Kidney (tissue), 14 donors: ENCODE measurements around the gene RTKN2. TPM values are rescaled to one million over a fixed set of nuclear protein-coding genes. Genes with fewer than 3 reads are reported as not detected.

Experiments
- DNase-seq, 5 donors: peaks; one replicate each; pipeline ENCODE4 v3.0.0-alpha.2; 2013 to 2020
- FAIRE-seq: peaks from 2 replicates; lab custom pipeline; 2012; peaks lifted over from hg19 to GRCh38; lab: Jason Lieb, UNC
- H3K27ac ChIP-seq, 2 donors: one replicate each; pipeline ENCODE4 v1.7.0; 2013; ENCODE audit warnings: low read depth in 2 of 2, low read length in 2 of 2, inconsistent platforms in 1 of 2
- H3K27me3 ChIP-seq: one replicate; pipeline ENCODE4 v1.7.1; 2013; ENCODE audit warnings: low read length, inconsistent platforms; ENCODE audit not compliant: control insufficient read depth, insufficient read depth
- H3K36me3 ChIP-seq, 3 donors: one replicate each; pipeline versions ENCODE4 v1.7.0 to v1.7.1; 2013; ENCODE audit warnings: low read length in 3 of 3, control low read depth in 1 of 3, inconsistent platforms in 1 of 3; ENCODE audit not compliant: insufficient read depth in 3 of 3, control insufficient read depth in 2 of 3
- H3K4me1 ChIP-seq, 3 donors: one replicate each; pipeline versions ENCODE4 v1.7.0 to v1.7.1; 2013; ENCODE audit warnings: low read length in 3 of 3, inconsistent platforms in 1 of 3, low read depth in 1 of 3; ENCODE audit not compliant: control insufficient read depth in 2 of 3, insufficient read depth in 2 of 3
- H3K4me3 ChIP-seq, 3 donors: one replicate each; pipeline versions ENCODE4 v1.7.0 to v1.8.1; 2013; ENCODE audit warnings: low read length in 3 of 3, control low read depth in 1 of 3, inconsistent platforms in 1 of 3
- H3K9ac ChIP-seq, 3 donors: one replicate each; pipeline versions ENCODE4 v1.7.0 to v1.7.1; 2013; ENCODE audit warnings: low read length in 3 of 3, control low read depth in 1 of 3, inconsistent platforms in 1 of 3
- H3K9me3 ChIP-seq, 3 donors: one replicate each; pipeline versions ENCODE4 v1.7.0 to v1.7.1; 2013; ENCODE audit warnings: low read length in 3 of 3, control low read depth in 1 of 3, inconsistent platforms in 1 of 3; ENCODE audit not compliant: control insufficient read depth in 2 of 3, insufficient read depth in 1 of 3
- intact Hi-C: fragments of 100-400 bp; cut with DNase I; formaldehyde crosslinking; loops from one replicate; pipeline ENCODE4 v1.11.1; 2022
- polyA plus RNA-seq: library from polyadenylated mRNA; stranded (reverse); fragments of 350-450 nt; fragmentation: Illumina TruSeq; extraction: RNeasy Lipid Tissue Mini Kit (QIAGEN cat#74804); gene quantifications from one replicate; pipeline ENCODE4 v1.2.3, GENCODE V29; 2014; ENCODE audit warnings: low read depth, low replicate concordance; ENCODE audit not compliant: insufficient read depth
- total RNA-seq: library from RNA; stranded (reverse); fragmentation: NEBNext Ultra II Directional; extraction: Animal tissue kit (Norgen Biotek cat#: 25700); gene quantifications from one replicate; pipeline ENCODE4 v1.2.1, GENCODE V29; 2021
- TF ChIP-seq, protein P1 (sequence below): IDR thresholded peaks from 3 replicates; pipeline ENCODE4 v1.5.1; 2012; ENCODE audit warnings: mild to moderate bottlenecking, moderate library complexity, borderline replicate concordance; ENCODE audit not compliant: insufficient read depth; ENCODE audit errors: extremely low read depth
- donor health status: control.
- donor health status: control.
- donor health status: control.
- donor health status: control.
- donor health status: control.
- donor health status: DM: yes; HTN: yes; CAD: no.
- donor health status: Normal renal cell carcinoma (clear cell type).

Gene RTKN2
- total and polyA plus RNA-seq, 2 donors from 2014 or later = 0.24 to 1.6 TPM

- DNase-seq (no peak), FAIRE-seq (peak; percentile 27)
- H3K27ac ChIP-seq = no peak overlapping the region
- no peaks in the 10 kb centered on the region for H3K4me1 ChIP-seq
- H3K36me3 ChIP-seq = no peaks in the 10 kb centered on the region
- intact Hi-C loops = no loop called here
- peaks cover 0 to 8% (median 6%) of the 10 kb centered on the region in 3 donors for H3K9me3 ChIP-seq
- no peak overlapping the region for H3K4me3 ChIP-seq
- TF ChIP-seq, protein P1, sequence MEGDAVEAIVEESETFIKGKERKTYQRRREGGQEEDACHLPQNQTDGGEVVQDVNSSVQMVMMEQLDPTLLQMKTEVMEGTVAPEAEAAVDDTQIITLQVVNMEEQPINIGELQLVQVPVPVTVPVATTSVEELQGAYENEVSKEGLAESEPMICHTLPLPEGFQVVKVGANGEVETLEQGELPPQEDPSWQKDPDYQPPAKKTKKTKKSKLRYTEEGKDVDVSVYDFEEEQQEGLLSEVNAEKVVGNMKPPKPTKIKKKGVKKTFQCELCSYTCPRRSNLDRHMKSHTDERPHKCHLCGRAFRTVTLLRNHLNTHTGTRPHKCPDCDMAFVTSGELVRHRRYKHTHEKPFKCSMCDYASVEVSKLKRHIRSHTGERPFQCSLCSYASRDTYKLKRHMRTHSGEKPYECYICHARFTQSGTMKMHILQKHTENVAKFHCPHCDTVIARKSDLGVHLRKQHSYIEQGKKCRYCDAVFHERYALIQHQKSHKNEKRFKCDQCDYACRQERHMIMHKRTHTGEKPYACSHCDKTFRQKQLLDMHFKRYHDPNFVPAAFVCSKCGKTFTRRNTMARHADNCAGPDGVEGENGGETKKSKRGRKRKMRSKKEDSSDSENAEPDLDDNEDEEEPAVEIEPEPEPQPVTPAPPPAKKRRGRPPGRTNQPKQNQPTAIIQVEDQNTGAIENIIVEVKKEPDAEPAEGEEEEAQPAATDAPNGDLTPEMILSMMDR = no peak
- no peak overlapping the region for H3K9ac ChIP-seq
- no peaks in the 10 kb centered on the region for H3K27me3 ChIP-seq
These were observed 93.4 kb downstream of the RTKN2 start for GRCh38 chr10:62175251-62175650.

DNA sequence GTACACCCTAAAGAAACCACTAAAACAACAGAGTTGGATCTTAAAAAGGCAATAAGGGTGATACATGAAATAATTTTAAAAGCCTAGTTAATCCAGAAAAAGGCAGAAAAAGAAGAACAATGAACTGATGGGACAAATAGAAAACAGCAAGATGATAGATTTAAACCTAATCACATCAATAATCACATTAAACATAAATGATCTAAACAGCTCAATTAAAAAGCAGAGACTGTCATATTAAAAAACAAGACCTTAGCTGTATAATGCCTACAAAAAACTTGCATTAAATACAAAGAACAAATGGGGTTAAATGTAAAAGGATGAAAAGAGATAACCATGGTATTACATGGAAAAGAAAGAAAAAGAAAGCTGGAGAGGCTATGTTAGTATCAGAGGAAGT, 96.2 kb downstream of the RTKN2 start:
- H3K27ac ChIP-seq = no peak overlapping the region
- no peak overlapping the region for H3K9ac ChIP-seq
- H3K4me1 ChIP-seq = no peaks in the 10 kb centered on the region
- DNase-seq (no peak), FAIRE-seq (no peak)
- intact Hi-C loops = no loop called here
- TF ChIP-seq, protein P1 = no peak
- H3K27me3 ChIP-seq = no peaks in the 10 kb centered on the region
- H3K36me3 ChIP-seq = no peaks in the 10 kb centered on the region
- H3K9me3 ChIP-seq = peaks cover 0 to 8% (median 6%) of the 10 kb centered on the region in 3 donors
- no peak overlapping the region for H3K4me3 ChIP-seq

DNA sequence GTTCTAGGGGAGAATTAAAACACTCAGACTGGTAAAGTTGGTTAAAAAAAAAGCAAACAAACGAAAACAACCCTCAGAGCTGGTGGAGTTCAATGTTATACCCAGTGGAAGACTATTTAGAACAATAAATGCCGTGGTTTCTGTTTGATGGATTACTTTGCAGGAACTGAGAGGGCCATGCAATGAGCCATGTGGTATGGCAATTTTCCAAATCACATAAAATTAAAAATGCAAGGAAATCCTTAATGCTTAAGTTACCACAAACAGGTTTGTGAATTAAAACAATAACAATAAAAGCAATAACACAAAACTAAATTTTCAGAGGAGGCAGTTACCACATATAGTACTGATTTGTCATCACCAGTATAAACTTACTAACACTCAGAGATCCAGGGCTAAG, 96.9 kb downstream of the RTKN2 start:
- peaks cover 0 to 8% (median 6%) of the 10 kb centered on the region in 3 donors for H3K9me3 ChIP-seq
- no peak overlapping the region for H3K9ac ChIP-seq
- intact Hi-C loops = no loop called here
- no peak overlapping the region for H3K27ac ChIP-seq
- no peaks in the 10 kb centered on the region for H3K4me1 ChIP-seq
- H3K4me3 ChIP-seq = no peak overlapping the region
- H3K27me3 ChIP-seq = no peaks in the 10 kb centered on the region
- no peaks in the 10 kb centered on the region for H3K36me3 ChIP-seq
- TF ChIP-seq, protein P1 = no peak
- DNase-seq = peak in 1 of 5 donors; percentile 24
- FAIRE-seq = no peak

DNA sequence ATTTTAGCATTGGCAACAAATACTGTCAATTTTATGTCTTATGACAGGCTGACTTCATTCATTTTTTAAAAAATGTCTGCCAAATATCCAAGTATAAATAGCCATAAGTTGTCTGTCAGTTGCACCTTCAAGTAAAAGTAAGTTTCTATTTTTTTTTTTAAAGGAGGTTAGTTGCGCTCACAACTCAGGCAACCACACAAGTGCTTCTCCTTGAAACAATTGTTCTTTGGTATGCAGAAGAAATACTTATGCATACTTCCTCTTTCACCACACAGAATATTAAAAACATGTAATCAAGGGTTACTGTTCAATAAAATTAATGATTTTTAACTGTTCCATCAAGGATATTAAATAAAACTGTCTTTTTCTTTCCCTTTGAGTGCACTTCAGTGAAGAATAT, 97.9 kb downstream of the RTKN2 start:
- DNase-seq = no peak
- no peaks in the 10 kb centered on the region for H3K27me3 ChIP-seq
- no peak for FAIRE-seq
- no peak overlapping the region for H3K9ac ChIP-seq
- TF ChIP-seq, protein P1 = no peak
- intact Hi-C loops = no loop called here
- no peaks in the 10 kb centered on the region for H3K4me1 ChIP-seq
- no peak overlapping the region for H3K27ac ChIP-seq
- H3K36me3 ChIP-seq = no peaks in the 10 kb centered on the region
- H3K4me3 ChIP-seq = no peak overlapping the region
- peaks cover 0 to 8% (median 6%) of the 10 kb centered on the region in 3 donors for H3K9me3 ChIP-seq
